GM12878 (cell line): ENCODE data around the gene STPG4. TPM values are rescaled to one million over a fixed set of nuclear protein-coding genes. Genes with fewer than 3 reads are reported as not detected.

Experiments used
- ATAC-seq: fragments of 200-7000 bp; cut with Tn5 transposase; 3 replicates; pipeline ENCODE4 v1.9.1; 2020; ENCODE audit warnings: mild to moderate bottlenecking, moderate library complexity
- BruUV-seq: library from RNA; stranded (reverse); fragments of 400-500 nt; replicated peaks from 2 replicates; lab custom pipeline; 2021; lab: Mats Ljungman, UMichigan
- CTCF ChIA-PET: fragments of 300-600 bp; sonication (Branson Sonifier 250); formaldehyde crosslinking; extraction: SDS; loops from one replicate; lab custom pipeline; 2021; ENCODE audit warnings: inconsistent platforms; lab: Yijun Ruan, JAX
- POLR2A ChIA-PET: fragments of 350-600 bp; formaldehyde crosslinking; extraction: SDS; loops from one replicate; lab custom pipeline; 2021; ENCODE audit warnings: inconsistent platforms; lab: Charles Lee
- RAD21 ChIA-PET: fragments of 300-600 bp; sonication (Branson Sonifier 250); formaldehyde crosslinking; loops from one replicate; lab custom pipeline; 2023; ENCODE audit warnings: antibody characterized with exemption; ENCODE audit not compliant: unreplicated experiment; lab: Charles Lee
- SMC1A ChIA-PET: fragments of 300-600 bp; sonication (Branson Sonifier 250); formaldehyde crosslinking; loops from one replicate; lab custom pipeline; 2023; ENCODE audit not compliant: unreplicated experiment, uncharacterized antibody; lab: Charles Lee
- DNase-seq: peaks from one replicate; pipeline ENCODE4 v3.0.0-alpha.2; 2011; ENCODE audit warnings: low read depth, low spot score
- FAIRE-seq: peaks from 3 replicates; lab custom pipeline; 2011; peaks lifted over from hg19 to GRCh38; lab: Jason Lieb, UNC
- H2AFZ ChIP-seq: 2 replicates; pipeline ENCODE4 v1.6.0; 2011; ENCODE audit warnings: low read depth, low read length, control low read depth; ENCODE audit not compliant: control insufficient read depth
- H3K27ac ChIP-seq: 2 replicates; pipeline ENCODE4 v1.5.1; 2011; ENCODE audit warnings: control low read depth; ENCODE audit not compliant: control insufficient read depth, insufficient read depth
- H3K27me3 ChIP-seq, 2 experiments: replicated peaks in 1 of 2; 2 replicates each; pipeline versions ENCODE4 v1.6.0 to v1.6.1; 2011; ENCODE audit warnings: low read length in 1 of 2; ENCODE audit not compliant: control insufficient read depth in 2 of 2, insufficient read depth in 2 of 2
- H3K36me3 ChIP-seq, 2 experiments: 2 replicates each; pipeline ENCODE4 v1.5.1; 2011; ENCODE audit warnings: low read length in 1 of 2; ENCODE audit not compliant: control insufficient read depth in 2 of 2, insufficient read depth in 2 of 2
- H3K4me1 ChIP-seq: 2 replicates; pipeline ENCODE4 v1.6.1; 2011; ENCODE audit warnings: mild to moderate bottlenecking, low read length, moderate library complexity, mixed read lengths; ENCODE audit not compliant: control insufficient read depth, insufficient read depth
- H3K4me2 ChIP-seq: 2 replicates; pipeline ENCODE4 v1.6.0; 2011; ENCODE audit warnings: control low read depth; ENCODE audit not compliant: control insufficient read depth, insufficient read depth
- H3K4me3 ChIP-seq: fragments of 200-600 bp; sonication (generic); 2 replicates; pipeline ENCODE4 v1.5.1; 2016
- H3K79me2 ChIP-seq: 2 replicates; pipeline ENCODE4 v1.6.0; 2011; ENCODE audit warnings: low read length; ENCODE audit not compliant: control insufficient read depth, insufficient read depth
- H3K9ac ChIP-seq: 2 replicates; pipeline ENCODE4 v1.8.0; 2011; ENCODE audit warnings: low read length, control low read depth, mixed read lengths; ENCODE audit not compliant: control insufficient read depth, insufficient read depth
- H3K9me3 ChIP-seq: replicated peaks from 3 replicates; pipeline ENCODE4 v1.5.1; 2011; ENCODE audit warnings: mild to moderate bottlenecking, low read length; ENCODE audit not compliant: control insufficient read depth, insufficient read depth
- H4K20me1 ChIP-seq: 2 replicates; pipeline ENCODE4 v1.6.0; 2011; ENCODE audit not compliant: control insufficient read depth, insufficient read depth
- BACH1 ChIP-seq: fragments of 450-650 bp; IDR thresholded peaks from 2 replicates; pipeline ENCODE4 v1.6.1; 2017; ENCODE audit warnings: mild to moderate bottlenecking, borderline replicate concordance
- BHLHE40 ChIP-seq, 2 experiments: fragments of 450-650 bp in 1 of 2; IDR thresholded peaks; 2 replicates each; pipeline ENCODE4 v1.6.1; 2011 to 2017; ENCODE audit warnings: low read depth in 2 of 2, borderline replicate concordance in 1 of 2, improper control_type of control experiment in 1 of 2, low read length in 1 of 2, mild to moderate bottlenecking in 1 of 2
- CREM ChIP-seq: IDR thresholded peaks from 2 replicates; pipeline ENCODE4 v1.6.1; 2014; ENCODE audit warnings: antibody characterized with exemption, low read depth
- ETV6 ChIP-seq, 2 experiments: fragments of 450-650 bp in 1 of 2; IDR thresholded peaks in 1 of 2; conservative IDR thresholded peaks in 1 of 2; 2 replicates each; pipeline ENCODE4 v1.6.1; 2014; ENCODE audit warnings: antibody characterized with exemption in 1 of 2, borderline replicate concordance in 1 of 2, low read depth in 1 of 2, mild to moderate bottlenecking in 1 of 2, moderate library complexity in 1 of 2
- KAT2A ChIP-seq: conservative IDR thresholded peaks from 2 replicates; pipeline ENCODE4 v1.6.1; 2011; ENCODE audit warnings: low read depth, low read length; ENCODE audit not compliant: control insufficient read depth
- KLF5 ChIP-seq: fragments of 450-650 bp; IDR thresholded peaks from 2 replicates; pipeline ENCODE4 v1.6.1; 2014; ENCODE audit warnings: mild to moderate bottlenecking; ENCODE audit not compliant: partially characterized antibody
- NR2F1 ChIP-seq: fragments of 450-650 bp; conservative IDR thresholded peaks from 2 replicates; pipeline ENCODE4 v1.6.1; 2017; ENCODE audit warnings: mild to moderate bottlenecking
- NRF1 ChIP-seq: conservative IDR thresholded peaks from 2 replicates; pipeline ENCODE4 v1.6.1; 2011; ENCODE audit warnings: mild to moderate bottlenecking, low read depth, low read length, improper control_type of control experiment
- PBX3 ChIP-seq: IDR thresholded peaks from 2 replicates; pipeline ENCODE4 v1.6.1; 2011; ENCODE audit warnings: mild to moderate bottlenecking, low read depth, low read length, moderate library complexity; ENCODE audit not compliant: insufficient replicate concordance
- POLR2AphosphoS2 ChIP-seq: IDR thresholded peaks from 2 replicates; pipeline ENCODE4 v1.6.1; 2011; ENCODE audit warnings: low read depth, mild to moderate bottlenecking, low read length, improper control_type of control experiment, moderate library complexity
- RCOR1 ChIP-seq: conservative IDR thresholded peaks from 2 replicates; pipeline ENCODE4 v1.6.1; 2012; ENCODE audit warnings: low read depth, low read length, improper control_type of control experiment
- RFX5 ChIP-seq: IDR thresholded peaks from 2 replicates; pipeline ENCODE4 v1.6.1; 2011; ENCODE audit warnings: low read depth, low read length, improper control_type of control experiment
- SUZ12 ChIP-seq: fragments of 200-600 bp; sonication (generic); IDR thresholded peaks from one replicate; pipeline ENCODE4 v1.6.1; 2018; ENCODE audit warnings: antibody characterized with exemption, mild to moderate bottlenecking; ENCODE audit not compliant: unreplicated experiment
- WRNIP1 ChIP-seq: IDR thresholded peaks from 2 replicates; pipeline ENCODE4 v1.6.1; 2011; ENCODE audit warnings: low read depth, low read length, improper control_type of control experiment, borderline replicate concordance
- WGBS: methylation state at CpG from one replicate; pipeline ENCODE4 v1.1.6; 2016; ENCODE audit warnings: low lambda C conversion rate; ENCODE audit not compliant: insufficient replicate concordance, insufficient coverage; ENCODE audit errors: missing lambda C conversion rate; 5-methylcytosine and 5-hydroxymethylcytosine counted together
- in situ Hi-C: fragments of 300-500 bp; cut with MboI; formaldehyde crosslinking; loops from 9 replicates; pipeline ENCODE4 v1.14.3; 2018; ENCODE audit warnings: mixed read lengths
- intact Hi-C: fragments of 100-400 bp; cut with micrococcal nuclease; formaldehyde crosslinking; loops from one replicate; pipeline ENCODE4 v1.14.2; 2022; ENCODE audit not compliant: unreplicated experiment
- polyA plus RNA-seq, 11 experiments: library from polyadenylated mRNA; depleted of rRNA in 4 of 11; unstranded in 6 of 11; stranded (reverse) in 5 of 11; fragments of >200 nt; fragmentation: Nextera tagmentation in 4 of 11; fragmentation: Illumina TruSeq in 1 of 11; extraction: Ambion mirVana in 4 of 11; extraction: Trizol in 1 of 11; gene quantifications; 1 replicate in 1 of 11; 2 replicates in 10 of 11; pipeline versions ENCODE4 v1.2.1 to v1.2.3, GENCODE V29; 2011 to 2016; ENCODE audit warnings: inconsistent platforms in 2 of 11, missing spikeins in 2 of 11, low read depth in 1 of 11
- total RNA-seq, 4 experiments: library from RNA; depleted of rRNA in 3 of 4; stranded (reverse); fragments of >200 nt in 3 of 4; fragmentation: Illumina TruSeq in 1 of 4; extraction: Trizol in 1 of 4; gene quantifications; 2 replicates each; pipeline versions ENCODE4 v1.2.1 to v1.2.3, GENCODE V29; 2013 to 2021

Gene STPG4
- total and polyA plus RNA-seq, 10 of the 15 experiments (the other 5 are each of a cell fraction or from before 2014, with no cell fraction given): 0.10 to 0.29 (median 0.19) TPM; not detected in 3

GRCh38 chr2:47095349-47096020 lies 59.6 kb downstream of the STPG4 start:
- Histone ChIP-seq H3K4me2 (no peak overlapping the region), H3K27ac (no peak overlapping the region), H3K9ac (no peak overlapping the region), H3K79me2 (no peaks in the 10 kb centered on the region), H3K27me3 (no peaks in the 10 kb centered on the region), H4K20me1 (no peaks in the 10 kb centered on the region), H3K9me3 (no peaks in the 10 kb centered on the region), H3K36me3 (no peaks in the 10 kb centered on the region), H3K4me1 (no peaks in the 10 kb centered on the region; the same call in 1 of the 2 replicates)
- FAIRE-seq: no peak
- no TSS peak for BruUV-seq
- ATAC-seq: no peak
- intact Hi-C loops: no loop called here
- no peak for DNase-seq
- ChIA-PET RAD21 (interaction anchor here (1.2 kb wide), 1 partner anchor 78 kb away, joined by 3 read pairs; no protein-coding TSS in a partner anchor), CTCF (no interaction called here), POLR2A (interaction anchor here (0.6 kb wide), 1 partner anchor 46 kb away, joined by 4 read pairs; no protein-coding TSS in a partner anchor)
- no peak for TF ChIP-seq WRNIP1
- TF ChIP-seq NR2F1: no peak
- no peak for TF ChIP-seq CREM
- no peak for TF ChIP-seq PBX3
- no peak for TF ChIP-seq KAT2A
- TF ChIP-seq KLF5: no peak
- TF ChIP-seq BACH1: no peak
- TF ChIP-seq BHLHE40 (IDR thresholded peaks at IDR 0.05; ENCODE audit: borderline replicate concordance in 1 of 2, low read depth in 2 of 2, low read length in 1 of 2): no peak
- TF ChIP-seq POLR2AphosphoS2: no peak
- TF ChIP-seq SUZ12: no peak
- no peak for TF ChIP-seq RCOR1
- no peak for TF ChIP-seq RFX5
- no peak for TF ChIP-seq ETV6 (conservative IDR thresholded peaks at IDR 0.05 in 1 of 2, IDR thresholded peaks at IDR 0.05 in 1 of 2; ENCODE audit: borderline replicate concordance in 1 of 2, low read depth in 1 of 2)
- TF ChIP-seq NRF1: no peak
- TF ChIP-seq, all 136 proteins: peak for 0
- WGBS: 59% methylated on average over 5 of the region's 5 CpGs
- SMC1A ChIA-PET: no interaction called here
- no peak overlapping the region for H2AFZ ChIP-seq
- no peak overlapping the region for H3K4me3 ChIP-seq
- in situ Hi-C loops: no loop called here
